Neutrophil (primary cell): ENCODE data around the gene ANKLE1.

Experiments used
- H3K27ac ChIP-seq: fragments of 200-600 bp; sonication (generic); 2 replicates; pipeline ENCODE4 v1.5.1; 2016; ENCODE audit warnings: mild to moderate bottlenecking, moderate library complexity
- H3K27me3 ChIP-seq: fragments of 200-600 bp; sonication (generic); 2 replicates; pipeline ENCODE4 v1.6.0; 2016; ENCODE audit warnings: mild to moderate bottlenecking
- H3K36me3 ChIP-seq: fragments of 200-600 bp; sonication (generic); 2 replicates; pipeline ENCODE4 v1.5.1; 2017
- H3K4me1 ChIP-seq, 2 experiments: fragments of 200-600 bp in 1 of 2; sonication (generic) in 1 of 2; 1 replicate in 1 of 2; 2 replicates in 1 of 2; pipeline versions ENCODE4 v1.5.1 to v1.6.1; 2013 to 2016; ENCODE audit warnings: low read depth in 1 of 2, low read length in 1 of 2, mild to moderate bottlenecking in 1 of 2, moderate library complexity in 1 of 2; ENCODE audit not compliant: control insufficient read depth in 1 of 2, insufficient read depth in 1 of 2
- H3K4me3 ChIP-seq, 2 experiments: fragments of 200-600 bp in 1 of 2; sonication (generic) in 1 of 2; 1 replicate in 1 of 2; 2 replicates in 1 of 2; pipeline ENCODE4 v1.5.1; 2013 to 2016; ENCODE audit warnings: low read depth in 1 of 2, low read length in 1 of 2, mild to moderate bottlenecking in 1 of 2, moderate library complexity in 1 of 2
- H3K9me3 ChIP-seq: fragments of 200-600 bp; sonication (generic); 2 replicates; pipeline ENCODE4 v1.5.1; 2016
- CTCF ChIP-seq: fragments of 200-600 bp; sonication (generic); IDR thresholded peaks from 2 replicates; pipeline ENCODE4 v1.5.1; 2016; ENCODE audit warnings: antibody characterized with exemption

The ANKLE1 gene

GRCh38 chr19:17296273-17296672 is 14.6 kb downstream of the ANKLE1 start:
- Histone ChIP-seq H3K4me3 (no peak overlapping the region), H3K36me3 (peaks cover 5% of the 10 kb centered on the region), H3K4me1 (peaks cover 21 to 30% of the 10 kb centered on the region in 2 experiments), H3K9me3 (no peaks in the 10 kb centered on the region), H3K27me3 (no peaks in the 10 kb centered on the region), H3K27ac (no peak overlapping the region)
- TF ChIP-seq CTCF, result no peak

- Histone ChIP-seq H3K27ac (peak overlapping the region; percentile 16), H3K27me3 (no peaks in the 10 kb centered on the region), H3K4me1 (peaks cover 20 to 29% of the 10 kb centered on the region in 2 experiments), H3K36me3 (peaks cover 5% of the 10 kb centered on the region), H3K9me3 (no peaks in the 10 kb centered on the region), H3K4me3 (no peak overlapping the region)
- TF ChIP-seq CTCF, result no peak
These were observed 15.3 kb downstream of the ANKLE1 start for GRCh38 chr19:17296976-17297375.

- H3K4me3 ChIP-seq, result no peak overlapping the region
These were observed 19.4 kb downstream of the ANKLE1 start for GRCh38 chr19:17300992-17301619.

GRCh38 chr19:17302391-17303166 is 20.9 kb downstream of the ANKLE1 start:
- Histone ChIP-seq H3K4me1 (peaks cover 42 to 43% of the 10 kb centered on the region in 2 experiments), H3K36me3 (no peaks in the 10 kb centered on the region), H3K9me3 (no peaks in the 10 kb centered on the region), H3K27me3 (no peaks in the 10 kb centered on the region), H3K27ac (peak overlapping the region; percentile 72), H3K4me3 (peak overlapping the region; percentile 75 to 91)
- TF ChIP-seq CTCF, result no peak

More at GRCh38 chr19:17300992-17301619, 19.4 kb downstream of the ANKLE1 start:
- no peaks in the 10 kb centered on the region for H3K27me3 ChIP-seq
- no peak for TF ChIP-seq CTCF
- H3K9me3 ChIP-seq, result no peaks in the 10 kb centered on the region
- no peak overlapping the region for H3K27ac ChIP-seq
- H3K4me1 ChIP-seq, result peaks cover 46 to 51% of the 10 kb centered on the region in 2 experiments
- H3K36me3 ChIP-seq, result no peaks in the 10 kb centered on the region

GRCh38 chr19:17303167-17303939 is 21.7 kb downstream of the ANKLE1 start, which contains the start of gene ABHD8:
TSS of gene ABHD8 (minus strand) at chr19:17303425. CDS start at chr19:17301616, 1,809 bp downstream.
- Histone ChIP-seq H3K4me1 (peaks cover 42 to 43% of the 10 kb centered on the region in 2 experiments), H3K4me3 (peak within 1 kb of the TSS; percentile 75 to 91), H3K36me3 (no peaks in the 10 kb centered on the region), H3K27me3 (no peaks in the 10 kb centered on the region), H3K9me3 (no peaks in the 10 kb centered on the region), H3K27ac (peak within 1 kb of the TSS; percentile 72)
- peak; percentile 96 for TF ChIP-seq CTCF
